Esophagus muscularis mucosa (tissue), 3 donors: ENCODE measurements around the gene RESF1.

Experiments
- CTCF ChIP-seq, 3 experiments: fragments of 200-600 bp in 2 of 3; fragments of 450-650 bp in 1 of 3; sonication (generic) in 2 of 3; IDR thresholded peaks; one replicate each; pipeline ENCODE4 v1.5.1; 2017 to 2019; ENCODE audit warnings: antibody characterized with exemption in 3 of 3, mild to moderate bottlenecking in 2 of 3, moderate library complexity in 1 of 3
- POLR2AphosphoS5 ChIP-seq, 2 donors: sonication (generic); formaldehyde crosslinking; IDR thresholded peaks; one replicate each; pipeline ENCODE4 v1.6.1; 2017; ENCODE audit warnings: antibody characterized with exemption in 2 of 2

- no peak for TF ChIP-seq CTCF (IDR thresholded peaks at IDR 0.05)
- no peak for TF ChIP-seq POLR2AphosphoS5 (IDR thresholded peaks at IDR 0.05)
Measured at GRCh38 chr12:31931796-31932715, 27.2 kb upstream of the RESF1 start.
